SKM-1 (cell line): ENCODE measurements around the gene SLC43A3.
"Not testable (repeated sequence)": the region's sequence is repeated elsewhere in the genome, so short reads cannot be mapped to it uniquely, and the experiment has no call there.

Experiments
- DNase-seq: peaks from one replicate; lab custom pipeline; 2025; ENCODE audit not compliant: unreplicated experiment; lab: John Stamatoyannopoulos, UW

The SLC43A3 gene

DNA sequence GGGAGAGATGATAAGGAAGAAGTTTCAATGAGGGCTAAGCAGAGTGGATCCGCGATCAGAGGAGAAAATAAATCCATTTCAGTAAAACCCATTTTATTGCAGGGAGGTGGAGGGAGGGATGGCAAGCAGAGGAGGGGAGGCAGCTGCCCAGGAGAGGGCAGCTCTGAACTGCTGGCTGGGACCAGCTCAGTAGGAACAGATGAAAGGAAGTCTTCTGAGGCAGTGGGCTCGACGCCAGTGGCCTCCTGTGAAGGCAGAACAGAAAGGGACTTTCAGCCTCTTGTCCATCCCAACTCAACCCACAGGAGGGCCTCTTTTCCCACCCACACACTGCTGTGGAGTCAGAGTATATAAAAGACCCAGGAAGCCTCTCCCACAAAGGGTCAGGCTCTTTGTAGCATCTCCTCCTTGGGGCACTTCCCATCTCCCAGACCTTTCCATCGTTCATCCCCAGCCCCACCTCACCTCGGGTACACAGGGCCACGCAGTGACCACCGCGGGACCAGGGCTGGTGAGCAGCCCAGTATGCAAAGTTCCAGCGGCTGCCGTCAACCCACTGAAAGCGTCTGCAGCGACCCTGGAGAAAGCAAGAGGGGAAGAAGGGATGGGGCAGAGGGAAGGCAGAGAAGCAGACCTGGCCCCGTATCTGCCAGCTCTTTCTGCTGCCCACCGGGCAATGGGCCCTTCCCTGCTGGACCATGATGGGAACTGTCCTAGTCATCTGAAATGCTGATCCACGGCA is 39.5 kb downstream of the SLC43A3 start:
- DNase-seq = no peak

DNA sequence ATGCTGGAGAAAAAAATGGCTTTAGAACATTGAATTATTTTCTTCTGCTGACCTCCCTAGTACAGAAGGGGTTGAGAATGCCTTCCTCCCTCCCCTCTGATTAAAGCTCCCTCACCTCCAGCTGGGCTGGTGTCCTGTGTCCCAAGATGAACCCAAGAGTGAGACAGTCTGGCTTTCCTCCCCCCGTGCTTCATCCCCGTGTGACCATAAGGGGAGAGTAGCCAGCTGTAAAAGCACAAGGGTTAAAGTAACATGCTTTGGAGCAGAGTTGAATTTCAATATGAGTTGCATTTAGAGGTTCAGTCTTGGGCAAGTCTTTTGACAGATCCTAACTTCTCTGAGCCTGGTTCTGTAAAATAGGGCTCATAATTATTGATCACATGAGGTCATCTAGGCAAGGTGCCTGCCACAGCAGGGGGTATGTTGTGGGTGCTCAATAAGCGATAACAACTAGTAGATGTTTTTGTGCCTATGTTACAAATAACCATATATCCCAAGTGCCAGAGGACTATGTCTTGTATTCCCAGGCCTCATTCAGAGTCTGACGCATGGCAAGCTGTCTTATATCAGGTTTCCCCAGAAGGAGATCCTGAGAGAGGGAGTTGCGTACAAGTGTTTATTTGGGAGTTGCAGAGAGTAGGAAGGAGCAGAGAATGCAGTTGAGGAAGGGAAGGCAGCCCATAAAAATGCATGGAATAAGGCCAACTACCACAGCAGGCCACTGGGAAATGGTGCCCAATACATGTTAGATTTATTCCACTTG is 40.6 kb downstream of the SLC43A3 start:
- no peak for DNase-seq

DNA sequence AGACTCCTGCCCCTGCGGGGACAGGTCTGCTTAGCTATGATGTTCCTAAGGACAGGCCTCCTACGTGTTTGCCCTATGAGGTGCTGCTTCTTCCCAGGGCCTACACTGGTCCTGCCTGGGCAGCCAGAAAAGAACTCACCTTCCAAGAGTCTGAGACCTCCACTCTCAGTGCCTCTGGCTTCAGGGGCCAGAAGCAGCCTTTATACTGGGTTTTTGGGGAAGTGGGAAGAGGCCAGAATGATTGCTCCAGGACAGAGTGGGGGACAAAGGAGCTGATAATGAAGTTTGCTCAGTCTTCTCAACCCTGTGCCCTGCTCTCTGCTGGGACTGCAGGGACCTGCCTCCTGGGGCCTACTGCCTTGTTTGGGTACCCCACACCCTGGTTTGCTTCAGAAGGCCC is 45.9 kb downstream of the SLC43A3 start, which contains the start of gene PRG3:
Gene PRG3, minus strand, starts transcription at position 176 of the 400 bp plus-strand sequence. CDS start 442 bp downstream, outside the sequence.
- DNase-seq = no peak

DNA sequence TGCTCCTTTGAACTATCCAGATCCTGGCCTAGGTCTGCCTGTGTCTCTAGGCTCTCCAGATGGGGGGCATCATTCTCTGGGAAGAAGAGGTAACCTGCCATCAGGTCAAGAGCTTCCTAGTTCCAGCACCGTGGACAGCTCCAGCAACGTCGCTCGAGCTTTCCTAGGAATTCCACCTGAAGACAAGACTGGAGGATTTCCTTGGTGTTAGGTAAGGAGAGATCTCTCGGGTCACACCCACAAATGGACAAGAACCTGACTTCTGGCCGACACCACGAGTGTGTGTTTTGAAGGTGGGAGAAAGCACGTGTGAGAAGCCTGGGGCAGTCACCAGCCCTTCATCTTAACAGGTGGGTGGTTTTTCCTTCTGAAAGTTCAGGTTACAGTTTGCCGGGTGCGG is 47.2 kb downstream of the SLC43A3 start:
- no peak for DNase-seq

DNA sequence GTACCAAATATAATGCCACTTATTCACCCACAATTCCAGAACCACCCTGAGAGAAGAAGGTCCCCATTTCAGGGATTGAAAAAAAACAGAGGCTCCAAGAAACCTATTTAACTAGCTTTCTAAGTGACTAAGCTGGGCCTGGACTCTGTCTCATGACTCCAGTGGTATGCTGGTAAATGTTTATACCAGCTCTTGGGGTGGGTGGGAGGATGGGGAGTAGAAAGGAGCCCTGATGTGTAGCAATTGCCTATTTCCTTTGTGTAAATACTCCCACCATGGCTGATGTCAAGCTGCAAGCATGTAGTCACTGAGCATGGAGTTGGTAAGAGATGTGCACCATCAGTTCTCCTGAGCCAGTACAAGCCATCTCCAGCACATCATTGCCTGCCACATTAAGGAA is 48.7 kb downstream of the SLC43A3 start:
- no peak for DNase-seq

DNA sequence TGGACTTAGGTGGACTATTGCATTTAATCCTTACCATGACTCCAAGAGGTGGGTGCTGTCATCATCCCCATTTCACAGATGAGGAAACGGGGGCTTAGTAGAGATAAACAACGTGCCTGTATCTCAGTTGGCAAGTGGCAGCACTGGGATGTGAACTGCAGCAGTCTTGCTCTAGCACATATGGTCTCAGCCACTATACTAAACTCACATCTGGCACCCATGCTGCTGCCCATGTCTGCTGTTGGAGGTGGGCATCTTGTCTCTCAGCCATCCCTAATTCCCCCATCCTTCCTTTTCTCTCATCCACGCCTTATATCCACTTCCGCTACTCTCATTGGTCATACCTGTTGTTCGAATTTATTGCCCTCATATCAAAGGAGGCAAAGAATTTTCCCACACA is 49.8 kb downstream of the SLC43A3 start:
- DNase-seq = no peak

DNA sequence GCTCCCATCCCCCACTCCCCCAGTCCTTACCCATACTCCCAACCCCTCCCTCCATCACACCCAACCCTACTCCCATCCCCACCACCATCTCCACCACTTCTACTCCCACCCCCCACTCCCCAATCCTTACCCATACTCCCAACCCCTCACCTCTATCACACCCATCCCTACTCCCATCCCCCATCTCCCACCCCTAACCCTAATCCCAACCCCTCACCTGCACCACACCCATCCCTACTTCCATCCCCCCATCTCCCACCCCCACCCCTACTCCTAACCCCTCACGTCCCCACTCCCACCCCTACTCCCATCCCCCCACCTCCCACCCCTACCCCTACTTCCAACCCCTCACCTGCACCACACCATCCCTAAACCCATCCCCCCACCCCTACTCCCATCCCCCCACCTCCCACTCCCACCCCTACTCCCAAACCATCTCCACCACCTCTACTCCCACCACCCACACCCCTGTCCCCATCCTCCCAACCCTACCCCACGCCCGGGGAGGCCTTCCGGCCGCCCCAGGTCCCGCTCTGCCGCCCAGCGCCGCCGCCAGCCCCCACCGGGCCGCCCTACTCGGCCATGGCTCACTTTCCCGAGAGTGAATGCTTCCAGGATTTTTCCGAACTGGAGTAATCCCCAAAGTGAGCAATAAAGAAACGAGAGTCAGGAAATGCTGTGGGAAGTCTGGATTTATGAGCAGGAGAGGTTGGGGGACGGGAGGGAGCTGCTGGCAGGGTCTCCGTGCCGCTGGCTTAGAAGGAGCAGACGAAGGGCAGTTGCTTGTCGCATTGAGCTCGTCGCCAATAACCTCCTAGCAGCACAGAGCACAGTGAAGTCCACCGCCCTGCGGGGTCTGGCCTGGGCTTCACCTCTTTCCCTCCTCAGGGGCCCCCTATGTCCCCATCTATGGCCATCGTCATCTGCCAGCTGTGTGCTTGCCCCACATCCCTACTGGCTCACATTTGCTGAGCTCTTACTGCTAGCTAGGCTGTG is 50.5 kb downstream of the SLC43A3 start:
- DNase-seq = no peak

DNA sequence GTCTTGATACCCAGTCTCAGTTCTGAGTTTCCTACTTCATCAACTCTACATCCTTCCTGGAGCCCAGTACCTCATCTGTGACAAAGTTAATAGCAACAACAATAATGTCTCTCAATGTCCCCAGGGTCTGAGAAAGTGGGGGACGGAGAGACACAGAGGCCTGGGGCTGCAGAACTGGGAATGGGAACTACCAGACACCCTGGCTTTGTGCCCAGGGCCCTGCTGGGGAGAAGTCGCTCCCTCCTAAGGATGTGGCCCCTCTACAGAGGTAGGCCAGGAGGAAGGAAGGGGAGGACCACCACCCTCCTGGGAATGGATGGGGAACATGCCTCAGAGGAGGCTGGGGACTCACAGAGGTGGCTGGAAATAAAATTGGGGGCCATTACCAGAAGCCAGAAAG is 51.4 kb downstream of the SLC43A3 start:
- DNase-seq = no peak

DNA sequence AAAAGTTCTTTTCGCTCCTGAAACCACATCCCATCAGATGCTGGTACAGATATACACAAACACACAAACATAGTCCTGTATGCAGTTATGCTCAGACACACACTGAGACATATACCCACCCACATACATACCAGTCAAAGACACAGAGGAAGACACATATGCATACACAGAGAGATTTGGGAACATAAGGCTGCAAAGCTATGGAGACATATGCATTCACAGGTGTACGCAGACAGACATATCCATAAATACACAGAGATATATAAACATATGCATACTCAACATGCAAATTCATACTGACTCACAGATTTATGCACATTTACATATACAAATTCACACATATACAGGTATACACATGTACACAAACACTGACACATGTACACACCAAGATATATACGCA is 52.0 kb downstream of the SLC43A3 start:
- no peak for DNase-seq

DNA sequence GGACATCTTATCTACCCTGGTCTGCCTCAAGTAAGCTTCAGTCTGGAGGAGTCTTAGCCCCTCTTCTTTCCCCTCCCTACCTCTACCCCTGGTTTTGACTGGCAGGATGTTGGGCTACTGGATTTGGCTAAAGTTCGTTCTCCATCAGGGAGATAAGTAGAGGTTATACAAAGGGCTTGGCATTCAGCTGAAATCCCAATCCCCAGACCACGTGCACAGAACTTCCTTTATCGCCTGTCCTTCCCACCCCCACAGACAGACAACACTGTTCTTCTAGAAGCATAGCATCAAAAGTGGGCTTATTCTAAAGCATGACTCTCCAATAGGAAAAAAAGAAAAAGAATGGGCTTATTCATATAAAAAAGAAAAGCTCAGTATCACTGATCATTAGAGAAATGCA is 53.8 kb downstream of the SLC43A3 start:
- no peak for DNase-seq

DNA sequence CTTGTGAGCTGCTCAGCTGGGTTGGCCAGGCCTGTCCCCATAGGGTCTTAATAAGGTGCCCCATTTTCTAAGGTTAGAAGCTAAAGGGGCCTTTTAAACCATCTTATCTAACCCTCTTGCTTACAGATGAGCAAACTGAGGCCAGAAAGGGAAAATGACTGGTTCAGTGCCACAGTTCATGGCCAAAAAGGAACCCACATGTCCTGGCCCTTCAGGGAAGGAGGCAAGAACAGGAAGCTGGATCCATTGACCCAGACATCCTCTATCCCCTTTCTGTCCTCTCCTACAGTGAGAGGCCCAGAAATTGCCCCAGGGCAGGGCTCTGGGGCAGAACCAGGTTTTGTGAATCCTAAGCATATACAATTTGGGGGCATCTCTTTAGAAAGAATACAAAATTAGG is 56.0 kb downstream of the SLC43A3 start:
- no peak for DNase-seq

DNA sequence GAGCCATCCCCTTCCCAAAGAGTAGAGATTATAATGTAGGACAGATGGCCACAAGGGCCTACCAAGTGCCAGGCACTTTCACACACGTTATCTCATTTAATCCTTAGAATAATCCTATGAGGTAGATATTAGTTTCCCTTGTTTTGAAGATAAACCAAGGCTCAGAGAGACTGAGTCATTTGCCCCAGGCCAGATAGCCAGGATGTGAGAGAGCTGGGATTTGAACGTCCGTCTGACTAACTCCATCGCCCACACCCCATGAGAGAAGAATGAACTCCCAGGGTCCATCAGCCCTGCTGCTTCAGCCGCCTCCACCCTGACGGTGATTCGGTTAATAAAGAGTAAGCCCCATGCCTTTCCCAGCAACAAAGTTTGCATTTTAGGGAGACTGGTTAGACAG is 56.7 kb downstream of the SLC43A3 start:
- DNase-seq = no peak

DNA sequence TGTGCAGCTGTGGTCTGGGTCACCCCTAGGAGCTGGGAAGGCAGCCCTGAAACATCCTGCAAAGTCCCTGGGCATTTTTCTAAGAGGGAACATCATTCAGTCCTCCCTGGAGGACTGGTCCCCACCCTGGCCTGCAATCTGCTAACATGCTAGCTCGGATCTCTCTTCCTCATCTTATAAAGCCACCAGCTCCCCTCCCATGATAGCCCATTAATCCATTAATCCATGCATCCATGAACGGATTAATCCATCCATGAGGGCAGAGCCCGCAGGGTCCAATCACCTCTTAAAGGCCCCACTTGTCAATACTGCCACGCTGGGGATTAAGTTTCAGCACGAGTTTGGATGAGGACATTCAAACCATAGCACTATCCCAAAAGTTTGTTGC is 58.1 kb downstream of the SLC43A3 start:
- DNase-seq = no peak

DNA sequence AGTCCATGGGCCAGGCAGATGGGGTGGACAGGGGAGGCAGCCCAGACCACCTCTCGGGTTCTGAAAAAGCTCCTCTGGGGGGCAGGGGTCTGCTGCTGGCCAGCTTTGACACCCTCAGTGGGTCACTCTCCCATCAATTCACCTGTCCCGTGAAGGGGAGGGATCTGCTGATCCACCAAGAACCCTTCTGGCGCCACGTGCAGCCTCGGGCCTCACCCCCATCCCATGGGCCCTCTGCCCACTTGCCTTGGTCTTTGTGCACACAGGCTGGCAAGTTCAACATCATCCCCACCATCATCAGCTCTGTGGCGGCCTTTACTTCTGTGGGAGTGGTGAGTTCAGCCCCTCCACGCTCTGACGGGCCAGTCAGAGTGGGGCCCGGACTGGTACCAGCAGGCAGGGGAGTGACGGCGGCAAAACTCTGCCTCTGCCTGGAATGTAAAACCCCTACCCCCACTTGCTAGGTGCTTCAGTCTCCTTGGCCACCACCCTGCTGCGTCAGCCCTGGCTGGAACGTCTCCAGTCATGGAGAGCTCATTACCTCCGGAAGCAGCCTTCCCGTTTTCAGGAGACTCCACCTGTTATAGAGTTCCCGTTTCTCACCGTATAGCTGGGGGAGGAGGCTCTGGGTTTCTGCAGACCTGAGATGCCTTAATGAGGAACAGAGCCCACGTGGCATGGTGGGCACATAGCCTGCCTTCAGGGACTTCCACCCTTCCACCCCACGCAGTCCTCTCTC is 58.6 kb downstream of the SLC43A3 start:
- DNase-seq = no peak

DNA sequence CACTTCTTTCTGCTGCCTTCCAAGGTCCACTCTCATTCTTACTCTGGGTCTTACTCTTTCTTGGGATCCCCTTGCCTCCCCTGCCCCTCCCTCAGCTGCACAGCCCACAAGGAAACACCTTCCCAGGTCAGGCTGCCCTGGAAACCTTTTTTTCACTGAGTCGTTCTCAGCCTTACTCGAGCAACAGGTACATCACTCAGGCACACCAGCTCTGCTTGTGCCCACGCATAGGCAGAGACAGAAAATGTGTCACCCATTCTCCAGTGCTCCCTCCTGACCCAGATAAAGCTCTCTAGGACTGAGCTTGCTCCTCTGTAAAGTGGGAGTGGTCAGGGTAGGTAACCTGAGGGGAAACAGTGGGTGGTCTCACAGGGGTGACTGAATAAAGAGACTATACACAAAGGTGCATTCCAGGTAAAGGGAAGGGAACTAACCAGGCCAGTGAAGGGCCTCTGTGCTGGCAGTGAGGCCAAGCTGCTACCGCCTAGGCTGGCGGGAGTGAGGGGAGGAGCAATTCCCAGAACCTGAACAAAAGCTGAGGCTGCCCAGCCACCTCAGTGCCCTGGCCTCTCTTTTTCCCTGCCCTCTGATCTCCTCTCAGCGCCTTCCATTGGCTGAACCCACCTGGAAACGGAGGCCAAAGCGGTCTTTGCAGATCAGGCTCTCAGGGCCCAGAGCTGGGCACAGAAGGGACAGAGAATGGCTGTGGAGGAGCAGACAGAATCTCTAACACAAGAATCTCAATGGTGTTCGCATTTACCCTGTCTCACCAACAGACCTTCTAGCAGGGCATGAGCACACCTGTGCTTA is 61.9 kb downstream of the SLC43A3 start:
- no peak for DNase-seq

DNA sequence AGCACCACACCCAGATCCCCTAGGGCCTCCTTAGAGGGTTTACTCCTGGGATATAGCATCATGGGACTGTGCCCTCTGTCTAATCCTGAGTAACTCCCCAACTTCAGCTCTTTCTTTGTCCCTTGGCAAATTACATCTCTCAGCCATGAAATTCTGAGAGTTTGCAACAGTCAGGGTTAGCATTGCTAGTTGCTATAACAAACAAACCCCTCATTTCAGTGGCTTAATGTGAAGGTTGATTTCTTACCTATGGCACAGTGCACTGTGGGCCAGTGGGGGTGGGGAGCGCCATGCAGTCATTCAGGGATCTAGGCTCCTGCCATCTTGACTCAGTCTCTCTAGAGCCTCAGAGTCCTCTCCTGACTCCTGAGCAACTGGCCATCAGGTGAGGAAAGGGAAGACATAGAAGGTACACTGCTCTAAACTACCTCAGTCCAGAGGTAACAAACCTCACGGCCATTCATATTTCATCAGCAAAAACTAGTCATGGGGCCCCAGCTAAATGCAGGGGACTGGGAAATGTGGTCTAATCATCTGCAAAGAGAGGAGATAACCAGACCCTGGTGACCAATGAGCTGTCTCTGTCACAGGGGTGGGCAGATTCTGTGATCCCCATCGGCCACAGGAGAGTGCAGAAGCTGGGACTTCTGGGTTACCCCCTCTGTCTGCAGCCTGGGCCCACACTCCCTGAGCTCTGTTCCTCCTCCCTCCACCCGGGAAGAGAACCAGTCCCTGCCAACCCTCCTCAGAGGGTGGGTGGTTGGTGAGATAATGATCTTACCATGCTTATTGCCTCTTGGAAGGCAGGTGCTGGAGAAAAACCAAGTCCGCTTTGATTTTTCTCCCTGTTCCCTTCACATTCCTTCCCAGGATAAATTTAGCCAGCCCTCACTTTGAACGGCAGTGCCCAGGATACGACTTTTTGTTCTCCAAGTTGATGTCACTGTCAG is 63.5 kb downstream of the SLC43A3 start:
- DNase-seq = no peak

DNA sequence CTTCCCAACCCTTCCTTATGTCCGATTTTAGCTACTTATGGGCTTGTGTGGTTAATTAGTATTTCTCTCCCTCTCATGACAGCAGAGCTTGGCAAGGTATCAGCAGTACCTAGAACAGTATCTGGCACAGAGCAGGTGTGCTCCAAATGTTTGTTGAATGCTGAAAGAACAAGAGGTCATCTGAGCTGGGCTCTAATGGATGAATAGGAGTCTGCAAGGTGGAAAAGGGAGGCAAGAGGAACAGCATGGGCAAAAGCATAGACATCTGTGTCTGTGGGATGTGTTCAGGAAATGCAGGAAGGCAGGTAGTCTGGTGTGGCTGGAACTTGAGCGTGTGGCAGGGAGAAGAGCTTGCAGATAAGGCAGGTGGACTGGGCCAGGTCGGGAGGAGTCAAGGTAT is 65.0 kb downstream of the SLC43A3 start:
- no peak for DNase-seq

DNA sequence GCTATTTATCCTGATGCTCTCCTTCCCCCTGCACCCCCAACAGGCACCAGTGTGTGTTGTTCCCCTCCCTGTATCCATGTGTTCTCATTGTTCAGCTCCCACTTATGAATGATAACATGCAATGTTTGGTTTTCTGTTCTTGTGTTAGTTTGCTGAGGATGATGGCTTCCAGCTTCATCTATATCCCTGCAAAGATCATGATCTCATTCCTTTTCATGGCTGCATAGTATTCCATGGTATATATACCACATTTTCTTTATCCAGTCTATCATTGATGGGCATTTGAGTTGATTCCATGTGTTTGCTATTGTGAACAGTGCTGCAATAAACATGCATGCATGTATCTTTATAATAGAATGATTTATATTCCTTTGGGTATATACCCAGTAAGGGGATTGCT is 65.5 kb downstream of the SLC43A3 start:
- not testable (repeated sequence) for DNase-seq

DNA sequence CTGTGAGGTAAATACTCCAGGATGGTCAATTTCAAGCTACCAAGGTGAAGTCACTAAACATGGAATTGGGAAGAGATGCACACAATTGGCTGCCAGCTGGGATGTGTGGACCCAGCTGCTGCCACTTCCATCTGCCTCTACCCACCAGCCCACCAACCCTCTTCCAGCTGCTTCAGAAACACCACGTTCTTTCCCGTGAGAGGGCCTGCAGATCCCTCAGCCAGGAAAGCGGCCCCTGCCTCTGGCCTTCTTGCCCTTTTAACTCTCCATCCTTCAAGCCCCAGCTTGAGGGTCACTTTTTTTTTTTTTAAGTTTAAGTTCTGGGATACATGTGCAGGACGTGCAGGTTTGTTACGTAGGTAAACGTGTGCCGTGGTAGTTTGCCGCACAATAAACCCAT is 65.9 kb downstream of the SLC43A3 start:
- no peak for DNase-seq
